GM18870 (cell line): ENCODE measurements around the gene EML4.

Source experiments
- ATAC-seq: cut with Tn5 transposase; IDR thresholded peaks from one replicate; pipeline ENCODE4 v1.9.1; 2021; ENCODE audit warnings: moderate library complexity; ENCODE audit not compliant: unreplicated experiment

The EML4 gene

DNA sequence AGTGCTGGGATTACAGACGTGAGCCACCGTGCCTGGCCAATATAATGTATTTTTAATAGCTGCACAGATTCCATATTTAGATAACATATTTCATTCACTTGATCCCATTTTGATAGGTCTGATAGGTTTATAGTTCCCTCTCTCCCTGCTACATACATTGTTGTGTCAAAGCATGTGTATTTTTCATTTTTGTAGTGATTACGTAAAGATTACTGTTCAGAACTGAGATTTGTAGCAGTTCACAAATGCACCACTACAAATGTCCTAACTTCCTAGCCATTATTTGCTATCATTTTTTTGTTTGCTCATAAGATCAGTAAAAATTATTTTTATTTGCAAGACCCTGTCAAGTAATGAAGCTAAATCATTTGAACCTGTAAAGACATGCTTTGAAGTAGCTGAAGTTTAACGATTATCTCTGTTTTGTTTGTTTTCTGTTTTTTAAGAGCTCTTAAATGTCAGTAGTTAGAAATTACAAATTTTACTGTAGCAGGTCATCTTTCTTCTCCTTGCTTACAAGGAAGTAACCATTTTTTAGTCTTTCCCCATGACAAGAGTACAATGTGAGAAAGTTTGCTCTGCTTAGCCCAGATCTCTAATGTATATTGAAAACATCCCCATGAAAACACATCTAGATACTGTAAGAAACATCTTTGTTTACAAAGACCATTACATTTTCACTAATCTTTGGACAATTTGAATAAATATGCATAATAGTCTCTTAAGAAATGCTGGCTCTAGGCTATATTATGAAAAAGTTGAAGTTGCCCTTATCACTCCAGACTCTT is 54.1 kb downstream of the EML4 start:
- no peak for ATAC-seq

DNA sequence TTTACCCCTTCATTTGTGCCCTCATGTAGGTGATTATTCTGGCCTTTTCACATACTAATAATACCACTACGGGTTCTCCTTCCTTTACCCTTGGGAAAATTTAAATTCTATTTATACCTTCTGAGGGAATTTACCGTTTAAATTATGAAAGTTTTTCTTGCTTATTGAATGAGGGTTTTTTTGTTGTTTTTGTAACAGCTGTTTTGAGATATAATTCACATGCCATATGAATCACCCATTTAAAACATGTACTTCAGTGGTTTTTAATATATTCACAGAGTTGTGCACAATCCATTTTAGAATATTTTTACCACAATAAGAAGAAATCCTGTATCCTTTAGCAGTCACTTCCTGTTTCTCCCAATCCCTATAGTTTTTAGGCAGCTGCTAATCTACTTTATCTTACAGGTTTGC is 54.7 kb downstream of the EML4 start:
- no peak for ATAC-seq

DNA sequence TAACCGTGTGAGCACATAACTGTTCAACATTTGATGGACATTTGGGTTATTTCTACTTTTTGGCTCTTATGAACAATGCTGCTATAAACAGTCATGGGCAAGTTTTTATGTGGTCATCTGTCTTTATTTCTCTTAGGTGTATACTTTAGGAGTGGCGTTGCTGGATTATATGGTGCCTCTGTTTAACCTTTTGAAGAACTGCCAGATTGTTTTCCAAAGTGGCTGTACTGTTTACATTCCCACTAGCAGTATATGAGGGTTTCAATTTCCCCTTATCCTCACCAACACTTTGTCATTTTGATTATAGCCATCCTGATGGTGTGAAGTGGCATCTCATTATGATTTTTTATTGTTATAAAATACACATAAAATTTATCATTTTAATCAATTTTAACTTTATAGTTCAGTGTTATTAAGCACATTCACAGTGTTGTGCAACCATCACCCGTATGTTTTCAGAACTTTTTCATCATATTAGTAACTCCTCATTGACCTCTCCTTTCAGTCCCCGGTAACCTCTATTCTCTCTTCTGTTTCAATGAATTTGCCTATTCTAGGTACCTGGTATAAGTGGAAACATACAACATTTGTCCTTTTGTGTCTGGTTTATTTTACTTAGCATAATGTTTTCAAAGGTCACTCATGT is 55.4 kb downstream of the EML4 start:
- ATAC-seq = no peak

DNA sequence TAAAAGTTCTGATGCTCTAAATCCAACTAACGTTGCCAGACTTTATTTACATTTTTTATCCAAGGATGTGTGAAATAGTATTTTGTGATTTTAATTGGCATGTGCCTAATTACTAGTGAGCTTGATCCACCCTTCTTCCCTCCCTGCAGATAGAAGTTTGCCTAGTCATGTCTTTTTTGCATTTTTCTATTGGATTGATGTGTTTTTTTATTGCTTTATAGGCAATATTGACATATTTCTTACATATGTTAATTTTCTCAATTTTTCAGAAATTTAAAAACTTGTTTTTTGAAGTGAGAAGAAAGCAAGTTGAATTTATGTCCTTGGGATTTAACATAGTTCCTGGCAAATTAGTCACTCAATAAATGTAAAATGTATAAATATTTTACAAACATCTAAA is 56.4 kb downstream of the EML4 start:
- ATAC-seq = no peak

DNA sequence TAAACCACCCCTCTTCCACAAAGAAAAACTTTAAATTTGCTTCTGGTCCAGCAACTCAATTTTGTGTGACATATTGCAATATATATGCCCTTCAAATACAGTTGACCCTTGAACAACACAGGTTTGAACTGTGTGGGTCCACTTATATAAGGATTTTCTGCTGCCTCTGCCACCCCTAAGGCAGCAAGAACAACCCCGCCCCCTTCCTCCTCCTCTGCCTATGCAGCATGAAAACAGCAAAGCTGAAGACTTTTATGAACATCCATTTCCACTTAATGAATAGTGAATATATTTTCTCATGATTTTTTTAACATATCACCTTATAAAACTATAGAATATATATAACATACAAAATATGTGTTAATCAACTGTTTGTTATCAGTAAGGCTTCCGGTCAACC is 58.3 kb downstream of the EML4 start:
- no peak for ATAC-seq

DNA sequence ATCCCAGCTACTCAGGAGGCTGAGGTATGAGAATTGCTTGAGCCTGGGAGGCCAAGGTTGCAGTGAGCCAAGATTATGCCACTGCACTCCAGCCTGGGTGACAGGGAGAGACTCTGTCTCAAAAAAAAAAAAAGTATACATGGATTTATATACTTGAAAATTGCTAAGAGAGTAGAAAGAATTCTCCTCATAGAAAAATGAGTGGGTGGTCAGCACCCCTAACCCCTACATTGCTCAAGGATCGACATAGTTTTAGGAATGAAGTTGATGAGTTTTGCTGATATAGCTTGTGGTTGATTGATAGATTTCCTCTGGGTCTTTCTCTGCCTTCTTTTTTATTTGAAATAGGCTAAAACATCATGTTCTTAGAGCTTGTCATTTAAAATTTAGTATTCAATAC is 58.9 kb downstream of the EML4 start:
- ATAC-seq = no peak

DNA sequence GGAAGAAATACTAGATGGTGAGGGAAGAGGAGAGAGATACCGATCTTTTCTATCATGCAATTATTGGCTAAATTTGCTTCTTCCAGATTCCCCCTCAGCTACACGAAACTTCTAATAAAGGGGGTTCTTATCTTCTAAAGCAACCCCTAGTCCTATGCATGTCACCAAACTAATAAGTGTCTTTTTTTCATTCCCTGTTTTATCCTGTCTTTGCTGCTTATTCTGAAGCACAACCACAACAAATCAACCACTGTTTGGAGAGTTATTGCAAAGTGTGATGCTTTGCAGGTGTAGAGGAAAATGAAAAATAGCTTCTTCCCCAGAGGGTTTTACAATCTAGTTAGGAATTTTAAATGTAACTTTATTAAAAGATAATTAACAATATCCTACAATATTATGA is 60.8 kb downstream of the EML4 start:
- ATAC-seq = no peak

DNA sequence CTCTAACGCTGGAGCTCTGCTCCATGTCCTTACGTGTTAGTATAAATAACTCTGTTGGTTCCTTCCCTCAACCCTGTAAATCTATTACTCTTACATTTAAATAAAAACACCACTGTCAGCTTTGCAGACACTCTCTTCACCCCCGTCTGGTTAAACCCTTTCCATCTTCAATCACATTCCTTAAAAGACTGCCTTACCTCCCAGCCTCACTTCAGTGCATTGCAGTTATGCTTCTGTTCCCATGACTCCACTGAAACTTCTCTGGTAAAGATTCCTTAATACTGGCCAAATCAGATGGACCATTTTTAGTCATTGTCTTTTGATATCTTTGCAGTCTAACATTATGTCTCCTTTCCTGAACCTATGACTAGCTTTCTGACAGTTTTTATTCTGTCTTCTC is 61.7 kb downstream of the EML4 start:
- ATAC-seq = no peak

DNA sequence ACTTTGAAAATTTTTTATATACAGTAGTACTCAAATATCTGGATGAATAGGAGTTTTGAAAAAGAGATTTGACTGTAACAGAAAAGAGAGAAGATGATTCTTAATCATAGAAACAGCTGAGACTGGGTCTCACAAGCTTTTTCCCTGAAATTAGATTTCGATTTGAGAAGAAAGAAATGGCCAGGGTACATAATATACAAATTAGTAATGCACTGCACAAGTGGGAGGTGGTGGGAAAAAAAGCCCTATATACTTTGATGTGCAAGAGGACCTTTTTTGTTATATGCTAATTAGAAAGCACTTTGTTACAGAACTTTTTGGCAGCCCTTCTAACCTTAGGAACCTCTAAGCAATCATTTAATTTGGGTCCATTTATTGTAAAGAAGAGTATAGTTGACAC is 62.9 kb downstream of the EML4 start:
- no peak for ATAC-seq

DNA sequence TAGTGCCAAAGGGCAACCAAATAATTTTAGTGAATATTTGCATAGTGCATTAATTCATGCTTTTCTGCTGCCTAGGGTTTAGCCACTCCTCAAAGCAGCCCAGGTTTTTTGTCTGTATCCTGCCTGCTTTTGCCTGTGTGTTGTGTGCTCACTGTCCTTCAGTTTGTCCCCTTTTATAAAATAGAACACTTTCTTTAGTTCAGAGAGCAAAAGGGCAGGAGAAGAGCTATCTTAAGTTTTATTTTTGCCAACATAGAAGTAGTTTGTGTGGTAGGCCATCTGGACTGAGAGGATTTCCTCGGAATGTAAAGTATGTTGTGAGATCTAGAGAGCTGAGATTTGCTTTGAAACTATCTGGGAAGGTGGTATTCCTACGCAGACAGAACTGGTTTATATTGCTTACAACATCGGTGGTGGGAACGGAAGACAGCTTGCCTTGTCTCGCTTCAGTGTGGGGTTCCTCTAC is 64.9 kb downstream of the EML4 start:
- no peak for ATAC-seq

DNA sequence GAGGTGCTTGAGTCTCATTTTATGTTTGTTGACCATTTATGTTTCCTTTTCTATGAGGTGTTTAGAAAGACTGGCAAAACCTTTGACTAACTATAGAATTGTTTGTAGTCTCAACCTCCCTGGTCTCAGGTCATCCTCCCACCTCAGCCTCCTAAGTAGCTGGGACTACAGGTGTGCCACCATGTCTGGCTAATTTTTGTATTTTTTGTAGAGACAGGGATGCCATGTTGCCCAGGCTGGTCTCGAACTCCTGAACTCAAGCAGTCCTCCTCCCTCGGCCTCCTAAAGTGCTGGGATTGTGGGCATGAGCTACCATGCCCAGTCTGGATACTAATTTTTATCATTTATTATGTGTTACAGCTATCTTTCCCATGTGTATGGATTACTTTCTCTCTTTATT is 67.8 kb downstream of the EML4 start:
- no peak for ATAC-seq

DNA sequence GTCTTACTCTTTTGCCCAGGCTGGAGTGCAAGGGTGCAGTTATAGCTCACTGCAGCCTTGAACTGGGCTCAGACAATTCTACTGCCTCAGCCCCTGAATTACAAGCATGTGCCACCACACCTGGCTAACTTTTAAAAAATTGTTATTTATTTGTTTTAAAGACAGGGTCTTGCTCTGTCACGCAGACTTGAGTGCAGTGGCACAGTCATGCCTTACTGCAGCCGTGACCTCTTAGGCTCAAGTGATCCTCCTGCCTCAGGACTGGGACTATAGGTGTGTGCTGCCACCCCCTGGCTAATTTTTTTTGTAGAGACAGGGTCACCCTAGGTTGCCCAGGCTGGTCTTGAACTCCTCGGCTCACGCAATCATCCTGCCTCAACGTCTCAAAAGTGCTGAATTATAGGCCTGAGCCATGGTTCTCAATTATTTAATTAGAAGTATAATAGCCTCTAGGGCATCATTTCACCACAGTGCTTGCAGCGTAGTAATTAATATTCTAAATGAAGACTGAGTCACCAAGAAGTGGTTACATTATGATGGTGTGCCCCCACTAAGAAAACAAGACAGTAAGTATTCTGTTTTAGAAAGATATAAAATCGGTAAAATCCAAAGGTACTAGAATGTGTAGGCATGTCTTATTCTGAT is 69.6 kb downstream of the EML4 start:
- peak; percentile 66 for ATAC-seq

DNA sequence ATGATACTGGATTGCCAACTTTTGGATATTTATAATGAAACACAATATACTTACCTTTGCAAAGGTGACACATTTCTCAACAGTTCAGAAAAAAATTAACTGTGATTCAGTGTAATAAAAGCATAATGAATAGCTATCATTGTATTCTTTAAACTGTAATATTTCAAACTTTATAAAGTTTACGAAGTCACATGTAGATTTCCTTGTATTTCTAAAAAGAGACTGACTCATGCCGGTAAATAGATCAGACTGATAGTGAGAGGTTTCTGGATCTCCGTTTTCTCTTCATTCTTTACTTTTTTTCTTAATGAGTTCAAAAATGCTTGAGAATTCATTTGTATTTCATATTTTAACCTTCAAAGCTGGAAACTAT is 70.1 kb downstream of the EML4 start:
- ATAC-seq = no peak

DNA sequence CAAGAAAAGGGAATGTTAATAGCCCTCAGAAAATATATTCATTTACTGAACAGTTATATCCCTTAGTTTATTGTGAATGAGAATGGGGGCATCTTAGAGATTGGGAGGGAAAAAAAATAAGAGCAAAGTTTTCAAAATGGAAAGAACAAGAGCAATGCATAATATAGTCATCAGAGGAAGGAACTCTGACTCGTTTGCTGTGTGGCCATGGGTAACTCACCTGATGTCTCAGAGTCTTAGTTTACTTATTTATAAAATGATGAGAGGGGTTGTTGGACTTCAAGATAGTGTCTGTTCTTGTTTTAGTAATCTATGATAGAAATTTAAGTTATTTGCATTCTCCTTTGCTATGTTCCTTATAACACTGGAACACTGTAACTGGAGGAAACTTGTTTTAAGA is 70.7 kb downstream of the EML4 start:
- no peak for ATAC-seq

DNA sequence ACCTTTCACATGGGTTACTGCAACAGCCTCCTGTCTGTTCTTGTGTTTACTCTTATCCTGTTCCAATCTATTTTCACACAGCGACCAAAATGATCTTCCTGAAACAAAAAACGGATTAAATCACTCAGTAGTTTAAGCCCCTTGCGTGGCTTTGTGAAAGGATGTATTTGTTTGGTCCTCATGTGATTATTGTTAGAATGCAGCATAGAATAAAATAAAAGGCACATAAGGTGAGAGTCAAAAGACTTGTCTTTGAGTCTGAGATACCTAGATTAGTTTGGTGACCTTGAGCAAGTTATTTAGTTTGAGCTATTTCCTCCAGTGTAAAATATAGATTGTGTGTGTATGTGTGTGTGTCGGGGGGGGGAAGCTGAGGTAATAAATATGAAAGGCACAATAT is 72.4 kb downstream of the EML4 start:
- ATAC-seq = no peak

DNA sequence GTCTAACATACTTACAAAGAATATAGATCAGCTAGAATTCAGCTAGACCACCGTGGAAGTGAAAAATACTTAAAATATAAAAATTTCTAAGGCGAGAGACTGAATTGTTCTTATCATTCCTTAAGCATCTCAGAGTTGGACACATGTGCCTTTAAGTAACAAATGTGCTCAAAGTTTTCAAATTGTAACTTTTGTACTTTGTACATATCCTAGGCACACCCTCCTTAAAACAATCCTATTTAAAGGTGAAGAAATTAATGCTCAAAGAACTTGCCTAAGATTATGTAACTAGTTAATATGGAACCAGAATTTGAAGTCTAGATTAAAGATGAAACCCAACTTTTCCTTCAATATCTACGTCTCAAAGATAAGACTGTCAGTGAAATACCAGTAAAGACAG is 74.1 kb downstream of the EML4 start:
- no peak for ATAC-seq

DNA sequence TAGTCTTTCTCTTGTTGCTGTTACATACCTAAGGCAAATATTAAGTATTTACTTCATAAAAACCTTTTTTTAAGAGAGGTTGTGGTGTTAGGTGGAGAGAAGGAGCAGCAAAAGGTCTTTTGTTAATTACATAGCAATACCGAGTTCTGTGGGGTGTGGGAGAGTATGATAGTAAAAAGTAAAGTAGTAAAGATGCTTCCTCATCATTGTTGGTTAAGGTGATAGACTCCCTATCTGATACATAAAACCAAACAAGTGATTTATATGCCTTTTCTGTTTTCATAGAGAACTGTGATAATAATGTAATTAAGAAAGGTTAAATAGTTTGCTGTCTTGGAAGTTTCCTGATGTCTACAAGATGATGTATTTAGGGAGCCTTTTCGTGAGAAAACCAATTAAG is 75.4 kb downstream of the EML4 start:
- no peak for ATAC-seq

DNA sequence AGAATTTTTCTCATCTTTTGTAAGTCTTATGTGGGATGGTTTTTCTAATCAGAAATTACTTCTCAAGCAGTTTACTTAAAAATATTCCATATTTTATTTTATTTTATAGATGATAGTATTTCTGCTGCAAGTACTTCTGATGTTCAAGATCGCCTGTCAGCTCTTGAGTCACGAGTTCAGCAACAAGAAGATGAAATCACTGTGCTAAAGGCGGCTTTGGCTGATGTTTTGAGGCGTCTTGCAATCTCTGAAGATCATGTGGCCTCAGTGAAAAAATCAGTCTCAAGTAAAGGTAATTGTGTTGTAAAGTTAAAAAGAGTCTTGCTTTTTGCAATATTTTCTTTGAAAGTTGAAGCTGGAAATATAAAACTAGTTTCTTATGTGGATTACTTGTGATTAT is 76.2 kb downstream of the EML4 start:
- ATAC-seq = no peak

DNA sequence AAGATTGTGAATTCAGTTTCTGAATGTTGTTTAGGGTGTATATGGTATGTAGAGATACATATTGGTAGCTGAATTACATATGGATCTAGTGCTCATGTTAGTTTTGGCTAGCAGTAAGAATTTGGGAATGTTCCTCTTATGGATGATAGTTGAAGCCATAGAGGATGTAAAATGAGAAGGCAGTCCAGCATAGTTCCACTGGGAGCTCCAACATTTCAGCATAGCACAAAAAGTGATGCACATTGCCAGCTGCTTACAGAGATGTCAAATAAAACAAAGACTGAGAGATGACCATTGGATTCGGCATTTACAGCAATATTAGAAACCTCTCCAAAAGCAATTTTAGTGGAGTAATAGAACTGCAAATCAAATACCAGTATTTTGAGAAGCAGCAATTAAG is 77.4 kb downstream of the EML4 start:
- no peak for ATAC-seq

DNA sequence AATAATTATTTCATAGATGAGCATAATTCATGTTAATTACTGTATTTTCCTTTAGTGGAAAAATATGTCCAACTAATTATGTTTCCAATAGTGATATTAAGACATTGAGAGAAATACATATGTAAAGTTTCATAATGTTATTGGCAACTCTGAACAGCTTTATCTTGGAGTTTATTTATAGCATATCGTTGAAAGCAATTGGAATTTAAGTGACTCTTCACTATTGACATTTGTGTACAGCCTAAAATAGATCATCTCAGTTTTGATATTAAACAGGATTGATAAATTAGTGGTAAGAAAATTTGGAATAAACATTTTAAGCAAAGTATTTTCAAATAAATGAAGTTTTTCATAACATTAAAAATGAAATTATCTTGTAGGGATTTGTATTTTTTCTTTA is 79.7 kb downstream of the EML4 start:
- no peak for ATAC-seq

DNA sequence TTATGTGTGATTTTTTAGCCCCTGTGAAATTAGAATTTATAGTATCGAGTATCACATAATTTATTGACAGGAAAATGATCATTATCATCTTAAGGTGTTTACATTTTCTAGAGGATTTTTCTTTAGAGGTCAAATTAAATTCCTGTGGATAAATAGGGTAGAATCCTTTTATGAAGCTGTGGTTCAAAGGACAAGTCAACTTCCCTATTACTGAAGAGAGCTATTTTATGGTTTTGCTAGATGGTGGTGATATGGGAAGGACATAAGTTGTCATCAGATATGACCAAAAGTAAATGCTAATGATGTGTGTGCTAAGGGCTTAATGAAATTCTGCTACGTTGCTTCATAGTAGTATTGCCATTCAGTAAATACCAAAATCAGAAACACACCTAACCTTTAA is 80.1 kb downstream of the EML4 start:
- no peak for ATAC-seq

DNA sequence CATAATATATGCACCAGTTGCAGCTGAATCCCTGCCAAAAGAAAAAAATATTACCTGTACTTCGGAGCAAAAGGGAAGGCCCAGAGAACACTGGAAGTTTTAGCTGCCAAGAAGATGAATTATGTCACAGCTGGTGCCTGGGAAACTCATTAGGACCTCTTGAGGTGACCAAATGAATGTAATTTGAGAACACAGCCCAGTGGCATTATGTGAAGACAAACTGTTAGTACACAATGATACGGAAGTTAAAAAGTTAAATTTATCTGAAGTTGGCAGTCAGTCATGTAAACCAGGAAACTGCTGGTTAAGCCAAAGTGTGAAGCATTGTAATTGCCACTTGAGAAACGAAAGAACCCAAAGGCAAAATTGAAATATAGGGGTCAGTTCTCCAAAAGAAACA is 80.7 kb downstream of the EML4 start:
- ATAC-seq = no peak
